Measurements from ENCODE around the gene KRTAP5-2.

The KRTAP5-2 gene

GRCh38 chr11:1566381-1567051, 31.6 kb downstream of the KRTAP5-2 start:
- Mint-ChIP-seq H3K36me3 (ENCODE audit: low read depth) (no peaks in the 10 kb centered on the region), H3K27ac (no peak overlapping the region), H3K9me3 (no peaks in the 10 kb centered on the region)

GRCh38 chr11:1565904-1566247, 32.2 kb downstream of the KRTAP5-2 start:
- Mint-ChIP-seq H3K4me3 (no peak overlapping the region), H3K27me3 (ENCODE audit: low read depth) (peaks cover 47% of the 10 kb centered on the region), H3K4me1 (no peaks in the 10 kb centered on the region), H3K9me3 (no peaks in the 10 kb centered on the region), H3K36me3 (ENCODE audit: low read depth) (no peaks in the 10 kb centered on the region), H3K27ac (no peak overlapping the region)
- no peak for TF ChIP-seq CTCF (IDR thresholded peaks at IDR 0.05; ENCODE audit: unreplicated experiment in 3 of 3)

More at GRCh38 chr11:1566381-1567051, 31.6 kb downstream of the KRTAP5-2 start:
- peaks cover 48% of the 10 kb centered on the region for H3K27me3 Mint-ChIP-seq (ENCODE audit: low read depth)
- no peak for TF ChIP-seq CTCF (IDR thresholded peaks at IDR 0.05; ENCODE audit: unreplicated experiment in 3 of 3)
- no peaks in the 10 kb centered on the region for H3K4me1 Mint-ChIP-seq
- peak overlapping the region in 1 of 3 experiments; percentile 46 for H3K4me3 Mint-ChIP-seq

- Mint-ChIP-seq H3K9me3 (no peaks in the 10 kb centered on the region), H3K4me1 (no peaks in the 10 kb centered on the region), H3K4me3 (no peak overlapping the region), H3K36me3 (ENCODE audit: low read depth) (no peaks in the 10 kb centered on the region), H3K27me3 (ENCODE audit: low read depth) (peaks cover 44% of the 10 kb centered on the region), H3K27ac (no peak overlapping the region)
- no peak for TF ChIP-seq CTCF (IDR thresholded peaks at IDR 0.05; ENCODE audit: unreplicated experiment in 3 of 3)
Observed at GRCh38 chr11:1565173-1565903, 32.8 kb downstream of the KRTAP5-2 start.

- H3K27ac Mint-ChIP-seq: no peak overlapping the region
- no peak for TF ChIP-seq CTCF (IDR thresholded peaks at IDR 0.05; ENCODE audit: unreplicated experiment in 3 of 3)
- no peaks in the 10 kb centered on the region for H3K36me3 Mint-ChIP-seq (ENCODE audit: low read depth)
- H3K4me3 Mint-ChIP-seq: no peak overlapping the region
- H3K27me3 Mint-ChIP-seq (ENCODE audit: low read depth): peaks cover 44% of the 10 kb centered on the region
- no peaks in the 10 kb centered on the region for H3K4me1 Mint-ChIP-seq
- no peaks in the 10 kb centered on the region for H3K9me3 Mint-ChIP-seq
Observed at GRCh38 chr11:1564535-1565172, 33.4 kb downstream of the KRTAP5-2 start.

GRCh38 chr11:1563697-1564534, 34.2 kb downstream of the KRTAP5-2 start:
- no peaks in the 10 kb centered on the region for H3K36me3 Mint-ChIP-seq (ENCODE audit: low read depth)
- H3K4me1 Mint-ChIP-seq: no peaks in the 10 kb centered on the region
- H3K4me3 Mint-ChIP-seq: no peak overlapping the region
- no peak for TF ChIP-seq CTCF (IDR thresholded peaks at IDR 0.05; ENCODE audit: unreplicated experiment in 3 of 3)
- H3K27me3 Mint-ChIP-seq (ENCODE audit: low read depth): peaks cover 43% of the 10 kb centered on the region
- no peaks in the 10 kb centered on the region for H3K9me3 Mint-ChIP-seq
- H3K27ac Mint-ChIP-seq: no peak overlapping the region

Measured in nephron (organoid).